Gastrocnemius medialis (tissue), 4 donors: Measurements from ENCODE around the gene ZNF276. TPM values are rescaled to one million over a fixed set of nuclear protein-coding genes. Genes with fewer than 3 reads are reported as not detected.
A peak's percentile ranks its signal among the peaks of the same experiment; 100 is the strongest.

Experiments
- ATAC-seq, 2 donors: fragments of 150-250 bp; one replicate each; pipeline ENCODE4 v1.9.1; 2016
- DNase-seq, 2 donors: peaks; one replicate each; pipeline ENCODE4 v3.0.0-alpha.2; 2019
- H3K27ac ChIP-seq, 4 donors: fragments of 200-600 bp; sonication (generic); 1 replicate in 1 of 4; 2 replicates in 3 of 4; pipeline ENCODE4 v1.5.1; 2016 to 2018; ENCODE audit warnings: mild to moderate bottlenecking in 2 of 4, moderate library complexity in 1 of 4
- H3K27me3 ChIP-seq, 3 donors: fragments of 200-600 bp; sonication (generic) in 2 of 3; 1 replicate in 1 of 3; 2 replicates in 2 of 3; pipeline versions ENCODE4 v1.5.1 to v1.6.0; 2016 to 2019; ENCODE audit warnings: mild to moderate bottlenecking in 1 of 3, moderate library complexity in 1 of 3
- H3K36me3 ChIP-seq, 2 donors: fragments of 200-600 bp; sonication (generic) in 1 of 2; one replicate each; pipeline ENCODE4 v1.5.1; 2017 to 2018
- H3K4me1 ChIP-seq, 2 donors: fragments of 200-600 bp; sonication (generic) in 1 of 2; one replicate each; pipeline ENCODE4 v1.5.1; 2016 to 2017; ENCODE audit warnings: mild to moderate bottlenecking in 2 of 2
- H3K4me3 ChIP-seq, 4 donors: fragments of 200-600 bp; sonication (generic) in 3 of 4; 1 replicate in 1 of 4; 2 replicates in 3 of 4; pipeline ENCODE4 v1.5.1; 2016 to 2019; ENCODE audit warnings: mild to moderate bottlenecking in 2 of 4
- H3K9me3 ChIP-seq, 3 donors: fragments of 200-600 bp; sonication (generic) in 2 of 3; 1 replicate in 1 of 3; 2 replicates in 2 of 3; pipeline ENCODE4 v1.5.1; 2016 to 2019
- CTCF ChIP-seq, 5 experiments: fragments of 450-650 bp in 3 of 5; fragments of 200-600 bp in 2 of 5; sonication (generic) in 2 of 5; IDR thresholded peaks in 4 of 5; conservative IDR thresholded peaks in 1 of 5; 1 replicate in 4 of 5; 2 replicates in 1 of 5; pipeline ENCODE4 v1.5.1; 2016 to 2019; ENCODE audit warnings: antibody characterized with exemption in 5 of 5, mild to moderate bottlenecking in 3 of 5, moderate library complexity in 3 of 5
- POLR2A ChIP-seq, 2 donors: fragments of 450-650 bp; IDR thresholded peaks; one replicate each; pipeline ENCODE4 v1.6.1; 2017; ENCODE audit warnings: antibody characterized with exemption in 2 of 2, mild to moderate bottlenecking in 2 of 2, moderate library complexity in 2 of 2
- in situ Hi-C, 4 donors: fragments of 200-750 bp; cut with MboI; loops; one replicate each; pipeline versions ENCODE4 v1.15.0 to v1.8.0; 2017; ENCODE audit warnings: low sequenced_read_pairs in 4 of 4
- intact Hi-C: fragments of 100-400 bp; cut with DNase I; formaldehyde crosslinking; loops from one replicate; pipeline ENCODE4 v1.15.1; 2023; ENCODE audit warnings: low total_unique reads
- total RNA-seq, 4 donors: library from RNA; depleted of rRNA; stranded (reverse); fragments of >200 nt; gene quantifications; one replicate each; pipeline versions ENCODE4 v1.1.0 to v1.2.3, GENCODE V29; 2016

Gene ZNF276
- total RNA-seq, 4 donors from 2014 or later, result 11.1 to 13.6 (median 11.5) TPM

GRCh38 chr16:89759746-89760340 lies 38.5 kb downstream of the ZNF276 start:
- no peaks in the 10 kb centered on the region for H3K9me3 ChIP-seq
- TF ChIP-seq CTCF (IDR thresholded peaks at IDR 0.05 in 4 of 5, conservative IDR thresholded peaks at IDR 0.05 in 1 of 5), result no peak
- no peak for TF ChIP-seq POLR2A (IDR thresholded peaks at IDR 0.05)
- no peak overlapping the region for H3K27ac ChIP-seq
- intact Hi-C loops, result no loop called here
- in situ Hi-C loops, result no loop called here
- H3K4me3 ChIP-seq, result no peak overlapping the region
- H3K27me3 ChIP-seq, result no peaks in the 10 kb centered on the region
- ATAC-seq (no peak), DNase-seq (no peak)
- H3K36me3 ChIP-seq, result no peaks in the 10 kb centered on the region
- H3K4me1 ChIP-seq, result no peaks in the 10 kb centered on the region

- ATAC-seq (no peak), DNase-seq (no peak)
- intact Hi-C loops, result no loop called here
- H3K27ac ChIP-seq, result no peak overlapping the region
- no peak overlapping the region for H3K4me3 ChIP-seq
- in situ Hi-C loops, result no loop called here
- TF ChIP-seq CTCF (IDR thresholded peaks at IDR 0.05 in 4 of 5, conservative IDR thresholded peaks at IDR 0.05 in 1 of 5), result no peak
- no peak for TF ChIP-seq POLR2A (IDR thresholded peaks at IDR 0.05)
- no peaks in the 10 kb centered on the region for H3K9me3 ChIP-seq
- no peaks in the 10 kb centered on the region for H3K4me1 ChIP-seq
- no peaks in the 10 kb centered on the region for H3K27me3 ChIP-seq
- no peaks in the 10 kb centered on the region for H3K36me3 ChIP-seq
Measured at GRCh38 chr16:89761304-89761922, 40.1 kb downstream of the ZNF276 start.

GRCh38 chr16:89764711-89765201 lies 43.4 kb downstream of the ZNF276 start:
- no peak overlapping the region for H3K4me3 ChIP-seq
- in situ Hi-C loops, result no loop called here

GRCh38 chr16:89765292-89765830 lies 44.0 kb downstream of the ZNF276 start:
- no peak for ATAC-seq
- intact Hi-C loops, result no loop called here
- H3K9me3 ChIP-seq, result no peaks in the 10 kb centered on the region
- no peaks in the 10 kb centered on the region for H3K27me3 ChIP-seq
- H3K4me3 ChIP-seq, result no peak overlapping the region
- in situ Hi-C loops, result no loop called here
- no peak for TF ChIP-seq POLR2A (IDR thresholded peaks at IDR 0.05)
- TF ChIP-seq CTCF (IDR thresholded peaks at IDR 0.05 in 4 of 5, conservative IDR thresholded peaks at IDR 0.05 in 1 of 5), result no peak
- no peaks in the 10 kb centered on the region for H3K36me3 ChIP-seq
- H3K4me1 ChIP-seq, result no peaks in the 10 kb centered on the region
- H3K27ac ChIP-seq, result no peak overlapping the region
- DNase-seq, result no peak

More at GRCh38 chr16:89764711-89765201, 43.4 kb downstream of the ZNF276 start:
- Histone ChIP-seq H3K9me3 (no peaks in the 10 kb centered on the region), H3K4me1 (no peaks in the 10 kb centered on the region), H3K27ac (no peak overlapping the region), H3K27me3 (no peaks in the 10 kb centered on the region), H3K36me3 (no peaks in the 10 kb centered on the region)
- peak; percentile 18 to 31 for DNase-seq
- ATAC-seq, result peak in 1 of 2 donors; percentile 51
- TF ChIP-seq POLR2A (IDR thresholded peaks at IDR 0.05), result no peak
- TF ChIP-seq CTCF (IDR thresholded peaks at IDR 0.05 in 4 of 5, conservative IDR thresholded peaks at IDR 0.05 in 1 of 5), result no peak
- intact Hi-C loops, result no loop called here
